HepG2 (cell line): ENCODE results near the gene ST6GALNAC3.

Experiments used
- JUND ChIP-seq: sonication (generic); formaldehyde crosslinking; IDR thresholded peaks from 2 replicates; pipeline ENCODE4 v1.8.0; 2022; ENCODE audit warnings: mild to moderate bottlenecking, missing genetic modification reagents
- PITX1 ChIP-seq: sonication (generic); formaldehyde crosslinking; IDR thresholded peaks from 2 replicates; pipeline ENCODE4 v1.5.1; 2020; ENCODE audit warnings: mild to moderate bottlenecking, missing genetic modification reagents
- STAT6 ChIP-seq: sonication (generic); formaldehyde crosslinking; IDR thresholded peaks from 2 replicates; pipeline ENCODE4 v1.4.0; 2020; ENCODE audit warnings: missing genetic modification reagents, mild to moderate bottlenecking, borderline replicate concordance
- ZNF678 ChIP-seq: sonication (generic); formaldehyde crosslinking; IDR thresholded peaks from 2 replicates; pipeline ENCODE4 v1.4.0; 2020; ENCODE audit warnings: mild to moderate bottlenecking, missing genetic modification reagents
- ZSCAN9 ChIP-seq: IDR thresholded peaks from 2 replicates; pipeline ENCODE4 v1.6.1; 2016; ENCODE audit warnings: borderline replicate concordance
- TF ChIP-seq, protein P1 (sequence below): sonication (generic); formaldehyde crosslinking; IDR thresholded peaks from 2 replicates; pipeline ENCODE4 v1.5.0; 2020; ENCODE audit warnings: mild to moderate bottlenecking, missing genetic modification reagents, moderate library complexity

DNA sequence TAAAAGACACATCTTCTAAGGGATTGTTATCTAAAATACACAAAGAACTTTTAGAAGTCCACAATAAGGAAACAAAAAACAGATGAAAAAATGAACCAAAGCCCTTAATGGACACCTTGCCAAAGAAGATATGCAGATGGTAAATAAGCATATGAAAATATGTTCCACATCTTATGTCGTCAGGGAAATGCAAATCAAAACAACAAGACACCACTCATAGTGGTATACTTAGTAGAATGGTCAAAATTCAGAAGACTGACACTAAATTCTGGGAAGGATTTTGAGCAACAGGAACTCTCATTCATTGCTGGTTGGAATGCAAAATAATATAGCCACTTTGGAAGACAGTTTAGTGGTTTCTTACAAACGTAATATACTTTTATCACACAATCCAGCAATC is 587.0 kb downstream of the ST6GALNAC3 start:
- TF ChIP-seq PITX1 (no peak), JUND (CRISPR knock-in tag) (no peak), ZNF678 (CRISPR knock-in tag) (no peak), STAT6 (no peak), ZSCAN9 (CRISPR knock-in tag) (no peak)
- TF ChIP-seq, protein P1, sequence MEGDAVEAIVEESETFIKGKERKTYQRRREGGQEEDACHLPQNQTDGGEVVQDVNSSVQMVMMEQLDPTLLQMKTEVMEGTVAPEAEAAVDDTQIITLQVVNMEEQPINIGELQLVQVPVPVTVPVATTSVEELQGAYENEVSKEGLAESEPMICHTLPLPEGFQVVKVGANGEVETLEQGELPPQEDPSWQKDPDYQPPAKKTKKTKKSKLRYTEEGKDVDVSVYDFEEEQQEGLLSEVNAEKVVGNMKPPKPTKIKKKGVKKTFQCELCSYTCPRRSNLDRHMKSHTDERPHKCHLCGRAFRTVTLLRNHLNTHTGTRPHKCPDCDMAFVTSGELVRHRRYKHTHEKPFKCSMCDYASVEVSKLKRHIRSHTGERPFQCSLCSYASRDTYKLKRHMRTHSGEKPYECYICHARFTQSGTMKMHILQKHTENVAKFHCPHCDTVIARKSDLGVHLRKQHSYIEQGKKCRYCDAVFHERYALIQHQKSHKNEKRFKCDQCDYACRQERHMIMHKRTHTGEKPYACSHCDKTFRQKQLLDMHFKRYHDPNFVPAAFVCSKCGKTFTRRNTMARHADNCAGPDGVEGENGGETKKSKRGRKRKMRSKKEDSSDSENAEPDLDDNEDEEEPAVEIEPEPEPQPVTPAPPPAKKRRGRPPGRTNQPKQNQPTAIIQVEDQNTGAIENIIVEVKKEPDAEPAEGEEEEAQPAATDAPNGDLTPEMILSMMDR (CRISPR knock-in tag) = no peak
